Measurements from ENCODE around the gene PDGFB.

PDGFB gene

GRCh38 chr22:39174498-39175352 is 70.1 kb downstream of the PDGFB start:
- DNase-seq (ENCODE audit: low spot score), result peak; percentile 85

DNA sequence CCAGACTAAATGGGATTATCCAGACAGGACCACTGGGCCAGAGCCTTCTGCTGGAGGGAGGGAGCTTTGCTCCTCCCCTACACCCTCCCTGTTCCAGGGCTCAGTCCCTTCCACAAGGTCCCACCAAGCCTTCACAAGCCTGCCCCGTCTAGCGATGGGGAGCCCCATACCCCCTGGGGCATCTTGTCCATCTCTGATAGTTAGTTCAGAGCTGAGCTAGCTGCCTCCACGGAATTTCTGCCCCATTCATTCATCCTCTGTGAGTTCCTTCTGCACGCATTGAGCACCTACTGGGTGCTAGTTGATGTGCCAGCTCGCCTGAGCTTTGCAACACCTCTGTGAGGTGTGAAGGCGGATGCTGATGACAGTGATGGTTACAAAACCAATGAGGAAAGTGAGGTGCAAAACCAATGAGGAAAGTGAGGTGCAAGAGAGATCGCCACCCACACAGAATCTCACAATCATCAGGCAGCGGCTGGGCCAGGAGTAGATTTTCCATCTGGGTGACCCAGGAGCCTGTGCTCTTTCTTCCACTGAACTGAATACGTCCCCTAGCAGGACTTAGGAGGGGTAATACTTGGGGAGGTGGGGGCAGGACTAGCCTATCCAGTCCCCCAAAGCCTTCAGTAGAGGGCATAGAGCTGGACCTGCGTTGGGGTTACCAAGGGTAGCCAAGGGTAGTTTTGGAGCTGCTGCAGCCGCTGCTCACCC is 70.8 kb downstream of the PDGFB start:
- DNase-seq (ENCODE audit: low spot score), result no peak
